Neural cell (in vitro differentiated cells): ENCODE data around the gene PPARG. TPM values are rescaled to one million over a fixed set of nuclear protein-coding genes. Genes with fewer than 3 reads are reported as not detected.

Source experiments
- H2AFZ ChIP-seq: fragments of 200-600, 300-800 bp; sonication (generic), shearing (Covaris generic); 2 replicates; pipeline ENCODE4 v1.6.0; 2014; ENCODE audit warnings: low read depth, mild to moderate bottlenecking, antibody characterized with exemption, low read length, moderate library complexity
- H3F3A ChIP-seq: fragments of 200-600 bp; shearing (Covaris generic); 2 replicates; pipeline ENCODE4 v1.6.1; 2016; ENCODE audit warnings: mild to moderate bottlenecking, moderate library complexity, mixed read lengths, antibody characterized with exemption, low read length; ENCODE audit not compliant: insufficient read depth, poor library complexity, severe bottlenecking
- H3K27ac ChIP-seq: fragments of 200-600, 300-800 bp; sonication (generic), shearing (Covaris generic); 2 replicates; pipeline ENCODE4 v1.5.1; 2014; ENCODE audit warnings: mild to moderate bottlenecking, low read length, moderate library complexity
- H3K27me3 ChIP-seq: fragments of 300-800, 200-600 bp; sonication (generic), shearing (Covaris generic); 2 replicates; pipeline ENCODE4 v1.6.0; 2014; ENCODE audit warnings: mild to moderate bottlenecking, low read depth, low read length, moderate library complexity; ENCODE audit not compliant: insufficient read depth
- H3K36me3 ChIP-seq: fragments of 300-800, 200-600 bp; sonication (generic), shearing (Covaris generic); 2 replicates; pipeline ENCODE4 v1.5.1; 2014; ENCODE audit warnings: mild to moderate bottlenecking, antibody characterized with exemption, low read length, moderate library complexity; ENCODE audit not compliant: insufficient read depth
- H3K4me2 ChIP-seq: fragments of 300-800, 200-600 bp; sonication (generic), shearing (Covaris generic); 2 replicates; pipeline ENCODE4 v1.6.0; 2014; ENCODE audit warnings: mild to moderate bottlenecking, low read length
- H3K4me3 ChIP-seq: fragments of 300-800, 200-600 bp; sonication (generic), shearing (Covaris generic); 2 replicates; pipeline ENCODE4 v1.5.1; 2014; ENCODE audit warnings: mild to moderate bottlenecking, low read length, moderate library complexity
- H3K79me2 ChIP-seq: fragments of 200-600 bp; shearing (Covaris generic); replicated peaks from 2 replicates; pipeline ENCODE4 v1.6.0; 2014; ENCODE audit warnings: mild to moderate bottlenecking, low read length, moderate library complexity; ENCODE audit not compliant: insufficient read depth
- H3K9ac ChIP-seq: fragments of 300-800, 200-600 bp; sonication (generic), shearing (Covaris generic); 2 replicates; pipeline ENCODE4 v1.6.1; 2016; ENCODE audit warnings: mild to moderate bottlenecking, low read length, mixed read lengths
- H3K9me2 ChIP-seq: fragments of 200-600 bp; shearing (Covaris generic); 2 replicates; pipeline ENCODE4 v1.6.1; 2016; ENCODE audit warnings: mild to moderate bottlenecking, low read length, mixed read lengths; ENCODE audit not compliant: insufficient read depth
- H3K9me3 ChIP-seq: fragments of 200-600, 300-800 bp; sonication (generic), shearing (Covaris generic); 2 replicates; pipeline ENCODE4 v1.6.1; 2016; ENCODE audit warnings: mild to moderate bottlenecking, mixed run types, low read length, moderate library complexity, mixed read lengths
- H4K20me1 ChIP-seq: fragments of 200-600 bp; shearing (Covaris generic); 2 replicates; pipeline ENCODE4 v1.6.1; 2016; ENCODE audit warnings: mild to moderate bottlenecking, mixed run types; ENCODE audit not compliant: insufficient read depth
- CTCF ChIP-seq: fragments of 450-650 bp; IDR thresholded peaks from 2 replicates; pipeline ENCODE4 v1.5.1; 2014; ENCODE audit warnings: antibody characterized with exemption, mild to moderate bottlenecking, moderate library complexity; ENCODE audit not compliant: poor library complexity, severe bottlenecking
- EP300 ChIP-seq: fragments of 450-650 bp; conservative IDR thresholded peaks from 2 replicates; pipeline ENCODE4 v1.6.1; 2014; ENCODE audit warnings: antibody characterized with exemption, mild to moderate bottlenecking, moderate library complexity; ENCODE audit not compliant: poor library complexity, severe bottlenecking
- EZH2 ChIP-seq: fragments of 200-600, 300-800 bp; shearing (Covaris generic), sonication (generic); IDR thresholded peaks from 2 replicates; pipeline ENCODE4 v1.6.1; 2014; ENCODE audit warnings: antibody characterized with exemption, low read length, borderline replicate concordance, mild to moderate bottlenecking; ENCODE audit not compliant: insufficient read depth, poor library complexity, severe bottlenecking
- MXI1 ChIP-seq: fragments of 450-650 bp; conservative IDR thresholded peaks from 2 replicates; pipeline ENCODE4 v1.6.1; 2014; ENCODE audit warnings: antibody characterized with exemption, mild to moderate bottlenecking; ENCODE audit not compliant: poor library complexity, severe bottlenecking
- POLR2AphosphoS5 ChIP-seq: IDR thresholded peaks from 2 replicates; pipeline ENCODE4 v1.6.1; 2012
- RAD21 ChIP-seq: fragments of 450-650 bp; conservative IDR thresholded peaks from 2 replicates; pipeline ENCODE4 v1.6.1; 2014; ENCODE audit warnings: antibody characterized with exemption, mild to moderate bottlenecking, moderate library complexity
- SMC3 ChIP-seq: fragments of 450-650 bp; conservative IDR thresholded peaks from 2 replicates; pipeline ENCODE4 v1.6.1; 2014; ENCODE audit warnings: antibody characterized with exemption, mild to moderate bottlenecking, moderate library complexity; ENCODE audit not compliant: poor library complexity
- TAF1 ChIP-seq: IDR thresholded peaks from 2 replicates; pipeline ENCODE4 v1.6.1; 2012; ENCODE audit warnings: low read depth
- polyA plus RNA-seq: library from polyadenylated mRNA; depleted of rRNA; stranded (reverse); fragments of >200 nt; gene quantifications from 2 replicates; pipeline ENCODE4 v1.2.3, GENCODE V29; 2014
- TF ChIP-seq, protein P1 (sequence below): IDR thresholded peaks from 2 replicates; pipeline ENCODE4 v1.6.1; 2012; ENCODE audit warnings: borderline replicate concordance

The PPARG gene
- polyA plus RNA-seq, 1 donor from 2014 or later, result 0.35 TPM

DNA sequence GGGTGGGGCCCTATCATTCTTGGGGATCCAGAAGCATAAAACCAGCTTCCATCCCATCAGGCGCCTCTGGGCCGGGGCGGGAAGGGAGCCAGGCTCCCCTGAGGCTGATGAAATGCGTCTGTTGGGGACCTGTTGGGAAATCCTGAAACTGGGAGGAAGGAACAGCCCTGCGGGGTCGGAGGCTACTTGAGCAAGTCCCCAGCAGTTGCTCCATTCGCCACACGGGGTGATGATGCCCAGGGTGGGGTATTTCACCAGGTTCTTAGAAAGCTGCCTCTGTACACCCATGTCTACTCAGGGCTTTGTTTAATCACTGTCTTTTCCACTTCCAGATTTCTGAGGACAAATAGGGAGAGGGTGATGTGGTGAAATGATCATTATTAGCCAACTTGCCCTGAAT lies 170.0 kb downstream of the PPARG start:
- H3K9ac ChIP-seq, result no peak overlapping the region
- no peaks in the 10 kb centered on the region for H3F3A ChIP-seq
- H3K36me3 ChIP-seq, result no peaks in the 10 kb centered on the region
- H3K27me3 ChIP-seq, result no peaks in the 10 kb centered on the region
- no peaks in the 10 kb centered on the region for H4K20me1 ChIP-seq
- TF ChIP-seq, protein P1, sequence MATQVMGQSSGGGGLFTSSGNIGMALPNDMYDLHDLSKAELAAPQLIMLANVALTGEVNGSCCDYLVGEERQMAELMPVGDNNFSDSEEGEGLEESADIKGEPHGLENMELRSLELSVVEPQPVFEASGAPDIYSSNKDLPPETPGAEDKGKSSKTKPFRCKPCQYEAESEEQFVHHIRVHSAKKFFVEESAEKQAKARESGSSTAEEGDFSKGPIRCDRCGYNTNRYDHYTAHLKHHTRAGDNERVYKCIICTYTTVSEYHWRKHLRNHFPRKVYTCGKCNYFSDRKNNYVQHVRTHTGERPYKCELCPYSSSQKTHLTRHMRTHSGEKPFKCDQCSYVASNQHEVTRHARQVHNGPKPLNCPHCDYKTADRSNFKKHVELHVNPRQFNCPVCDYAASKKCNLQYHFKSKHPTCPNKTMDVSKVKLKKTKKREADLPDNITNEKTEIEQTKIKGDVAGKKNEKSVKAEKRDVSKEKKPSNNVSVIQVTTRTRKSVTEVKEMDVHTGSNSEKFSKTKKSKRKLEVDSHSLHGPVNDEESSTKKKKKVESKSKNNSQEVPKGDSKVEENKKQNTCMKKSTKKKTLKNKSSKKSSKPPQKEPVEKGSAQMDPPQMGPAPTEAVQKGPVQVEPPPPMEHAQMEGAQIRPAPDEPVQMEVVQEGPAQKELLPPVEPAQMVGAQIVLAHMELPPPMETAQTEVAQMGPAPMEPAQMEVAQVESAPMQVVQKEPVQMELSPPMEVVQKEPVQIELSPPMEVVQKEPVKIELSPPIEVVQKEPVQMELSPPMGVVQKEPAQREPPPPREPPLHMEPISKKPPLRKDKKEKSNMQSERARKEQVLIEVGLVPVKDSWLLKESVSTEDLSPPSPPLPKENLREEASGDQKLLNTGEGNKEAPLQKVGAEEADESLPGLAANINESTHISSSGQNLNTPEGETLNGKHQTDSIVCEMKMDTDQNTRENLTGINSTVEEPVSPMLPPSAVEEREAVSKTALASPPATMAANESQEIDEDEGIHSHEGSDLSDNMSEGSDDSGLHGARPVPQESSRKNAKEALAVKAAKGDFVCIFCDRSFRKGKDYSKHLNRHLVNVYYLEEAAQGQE, result no peak
- TF ChIP-seq CTCF, result no peak
- TF ChIP-seq TAF1, result no peak
- TF ChIP-seq EZH2, result no peak
- no peak for TF ChIP-seq MXI1
- TF ChIP-seq POLR2AphosphoS5, result no peak
- TF ChIP-seq EP300, result no peak
- TF ChIP-seq SMC3, result no peak
- TF ChIP-seq RAD21, result no peak
- no peak overlapping the region for H3K4me3 ChIP-seq
- no peak overlapping the region for H2AFZ ChIP-seq
- H3K9me3 ChIP-seq, result no peaks in the 10 kb centered on the region
- no peak overlapping the region for H3K4me2 ChIP-seq
- H3K9me2 ChIP-seq, result no peaks in the 10 kb centered on the region
- H3K27ac ChIP-seq, result no peak overlapping the region
- H3K79me2 ChIP-seq, result no peaks in the 10 kb centered on the region

DNA sequence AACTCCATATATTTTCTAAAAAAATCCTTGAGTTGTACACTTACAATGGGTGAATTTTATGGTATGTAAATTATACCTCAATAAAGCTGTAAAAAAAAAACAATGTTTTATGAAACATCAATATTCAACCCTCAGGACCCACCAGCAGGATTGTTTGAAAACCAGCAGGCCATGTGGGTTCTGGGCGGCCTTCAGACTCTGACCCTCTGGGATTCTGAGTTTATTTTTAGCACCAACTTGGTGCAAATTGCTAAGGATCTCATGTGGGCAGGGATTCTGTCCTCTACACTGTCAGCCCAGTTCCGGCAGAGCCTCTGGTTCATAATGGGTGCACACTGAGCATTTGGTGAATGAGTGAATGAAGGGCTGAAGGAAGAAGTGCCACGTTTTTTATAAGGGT lies 171.3 kb downstream of the PPARG start:
- no peak overlapping the region for H3K27ac ChIP-seq
- TF ChIP-seq SMC3 (no peak), EZH2 (no peak), POLR2AphosphoS5 (no peak), CTCF (no peak), RAD21 (no peak), MXI1 (no peak), TAF1 (no peak), EP300 (no peak)
- TF ChIP-seq, protein P1, result no peak
- H3K27me3 ChIP-seq, result no peaks in the 10 kb centered on the region
- H4K20me1 ChIP-seq, result no peaks in the 10 kb centered on the region
- H3K4me3 ChIP-seq, result no peak overlapping the region
- no peaks in the 10 kb centered on the region for H3K79me2 ChIP-seq
- no peaks in the 10 kb centered on the region for H3K36me3 ChIP-seq
- no peak overlapping the region for H3K4me2 ChIP-seq
- no peak overlapping the region for H2AFZ ChIP-seq
- no peak overlapping the region for H3K9ac ChIP-seq
- H3K9me2 ChIP-seq, result no peaks in the 10 kb centered on the region
- H3F3A ChIP-seq, result no peaks in the 10 kb centered on the region
- no peaks in the 10 kb centered on the region for H3K9me3 ChIP-seq
